Measurements from ENCODE around the gene MACROD2.

DNA sequence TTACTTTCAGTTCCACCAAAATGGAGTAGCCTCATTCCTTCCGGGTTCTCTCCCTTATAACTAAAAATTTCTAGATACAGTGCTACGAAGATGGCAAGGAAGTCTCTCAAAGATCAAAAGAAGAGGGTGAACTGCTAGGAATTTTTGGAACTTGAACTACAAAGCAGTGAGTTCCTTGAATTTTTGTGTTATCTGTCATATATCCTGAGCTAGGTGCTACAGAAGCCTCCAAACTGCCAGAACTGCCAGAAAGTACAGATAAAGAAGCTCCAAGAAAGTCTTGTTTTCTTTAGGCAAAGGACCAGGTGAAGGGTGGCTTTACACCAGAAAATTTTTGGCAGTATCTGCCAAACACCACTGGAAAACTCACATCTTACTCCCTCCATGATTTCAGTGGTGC lies 560.9 kb downstream of the MACROD2 start:
- TF ChIP-seq, protein P1, sequence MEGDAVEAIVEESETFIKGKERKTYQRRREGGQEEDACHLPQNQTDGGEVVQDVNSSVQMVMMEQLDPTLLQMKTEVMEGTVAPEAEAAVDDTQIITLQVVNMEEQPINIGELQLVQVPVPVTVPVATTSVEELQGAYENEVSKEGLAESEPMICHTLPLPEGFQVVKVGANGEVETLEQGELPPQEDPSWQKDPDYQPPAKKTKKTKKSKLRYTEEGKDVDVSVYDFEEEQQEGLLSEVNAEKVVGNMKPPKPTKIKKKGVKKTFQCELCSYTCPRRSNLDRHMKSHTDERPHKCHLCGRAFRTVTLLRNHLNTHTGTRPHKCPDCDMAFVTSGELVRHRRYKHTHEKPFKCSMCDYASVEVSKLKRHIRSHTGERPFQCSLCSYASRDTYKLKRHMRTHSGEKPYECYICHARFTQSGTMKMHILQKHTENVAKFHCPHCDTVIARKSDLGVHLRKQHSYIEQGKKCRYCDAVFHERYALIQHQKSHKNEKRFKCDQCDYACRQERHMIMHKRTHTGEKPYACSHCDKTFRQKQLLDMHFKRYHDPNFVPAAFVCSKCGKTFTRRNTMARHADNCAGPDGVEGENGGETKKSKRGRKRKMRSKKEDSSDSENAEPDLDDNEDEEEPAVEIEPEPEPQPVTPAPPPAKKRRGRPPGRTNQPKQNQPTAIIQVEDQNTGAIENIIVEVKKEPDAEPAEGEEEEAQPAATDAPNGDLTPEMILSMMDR (IDR thresholded peaks at IDR 0.05; ENCODE audit: insufficient read depth, low read length, poor library complexity, severe bottlenecking), result no peak
- no peak for TF ChIP-seq EZH2phosphoT487 (conservative IDR thresholded peaks at IDR 0.05; ENCODE audit: low read length)
